ENCODE measurements around the gene LIX1L.

The LIX1L gene

DNA sequence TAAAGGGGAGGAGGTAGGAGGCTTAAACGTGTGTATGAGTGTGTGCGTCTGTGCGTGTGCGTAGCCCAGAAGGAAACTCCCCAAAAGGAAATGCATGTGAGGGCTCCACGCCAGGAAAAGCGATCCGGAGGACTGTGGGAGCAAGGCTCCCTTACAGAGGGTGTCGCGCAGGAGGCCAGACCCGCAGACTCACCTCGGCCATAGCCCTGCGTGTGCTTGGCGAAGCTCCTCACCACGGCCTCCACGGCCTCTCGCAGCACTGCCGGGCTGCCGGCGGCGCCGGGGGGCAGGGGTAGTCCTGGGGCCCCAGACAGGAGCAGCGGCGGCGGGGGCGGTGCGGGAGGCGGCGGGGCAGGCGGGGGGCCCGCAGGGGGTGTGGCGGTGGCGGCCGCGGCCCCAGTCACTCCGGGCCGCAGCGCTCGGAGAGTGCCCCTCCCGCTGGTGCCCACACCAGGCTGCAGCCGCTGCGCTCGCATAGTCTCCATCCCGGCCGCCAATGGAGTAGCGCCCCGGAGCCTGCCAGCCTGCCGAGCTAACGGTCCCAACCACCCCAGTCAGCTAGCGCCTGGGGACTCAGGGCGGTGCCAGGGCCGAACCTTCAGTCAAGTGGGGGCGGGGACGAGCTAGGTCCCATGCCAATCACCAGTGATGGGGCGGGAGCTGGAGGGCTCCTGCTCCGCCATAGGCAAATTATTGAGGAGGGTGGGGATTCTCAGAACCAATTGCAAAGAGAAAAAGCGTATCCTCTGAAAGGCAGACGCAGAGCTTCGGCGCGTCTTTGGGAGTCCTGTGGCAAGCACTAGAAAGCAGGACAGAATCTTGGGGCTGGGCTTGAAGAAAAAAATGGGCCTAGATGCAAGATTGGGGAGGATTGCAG is at the start of gene LIX1L:
Gene LIX1L (minus strand): TSS at position 575 of the 877 bp plus-strand sequence. CDS start 90 bp downstream, at position 485.
- Mint-ChIP-seq H3K27me3 (no peaks in the 10 kb centered on the region), H3K27ac (peak within 1 kb of the TSS; percentile 86), H3K4me1 (peaks cover 61% of the 10 kb centered on the region), H3K36me3 (ENCODE audit: low read depth) (peaks cover 15% of the 10 kb centered on the region), H3K4me3 (peak within 1 kb of the TSS; percentile 89), H3K9me3 (no peaks in the 10 kb centered on the region)
- ATAC-seq (peak; percentile 87), DNase-seq (peak; percentile 95)

- ATAC-seq, result no peak
- DNase-seq, result no peak
These were observed 43.9 kb upstream of the LIX1L start for GRCh38 chr1:146001709-146002108.

GRCh38 chr1:145999321-146000024 is 41.7 kb upstream of the LIX1L start:
- Mint-ChIP-seq H3K27me3 (no peaks in the 10 kb centered on the region), H3K36me3 (ENCODE audit: low read depth) (peaks cover 17% of the 10 kb centered on the region), H3K27ac (peak overlapping the region; percentile 91), H3K4me3 (peak overlapping the region; percentile 85), H3K9me3 (no peaks in the 10 kb centered on the region), H3K4me1 (peaks cover 60% of the 10 kb centered on the region)
- no peak for ATAC-seq
- DNase-seq, result no peak

More at GRCh38 chr1:146001709-146002108, 43.9 kb upstream of the LIX1L start:
- Mint-ChIP-seq H3K27ac (peak overlapping the region; percentile 69), H3K36me3 (ENCODE audit: low read depth) (no peaks in the 10 kb centered on the region), H3K4me1 (peaks cover 77% of the 10 kb centered on the region), H3K9me3 (no peaks in the 10 kb centered on the region), H3K27me3 (no peaks in the 10 kb centered on the region), H3K4me3 (no peak overlapping the region)

GRCh38 chr1:145997718-145998023 is 39.9 kb upstream of the LIX1L start:
- Mint-ChIP-seq H3K4me1 (peaks cover 65% of the 10 kb centered on the region), H3K27ac (peak overlapping the region; percentile 91), H3K36me3 (ENCODE audit: low read depth) (peaks cover 35% of the 10 kb centered on the region), H3K9me3 (no peaks in the 10 kb centered on the region), H3K27me3 (no peaks in the 10 kb centered on the region), H3K4me3 (peak overlapping the region; percentile 85)
- ATAC-seq (no peak), DNase-seq (no peak)

GRCh38 chr1:145997016-145997717 is 39.4 kb upstream of the LIX1L start:
- Mint-ChIP-seq H3K36me3 (ENCODE audit: low read depth) (peaks cover 40% of the 10 kb centered on the region), H3K27ac (peak overlapping the region; percentile 91), H3K4me1 (peaks cover 70% of the 10 kb centered on the region), H3K27me3 (no peaks in the 10 kb centered on the region), H3K9me3 (no peaks in the 10 kb centered on the region), H3K4me3 (peak overlapping the region; percentile 85)
- ATAC-seq (peak; percentile 45), DNase-seq (peak; percentile 53)

- Mint-ChIP-seq H3K9me3 (no peaks in the 10 kb centered on the region), H3K27ac (peak within 1 kb of the TSS; percentile 91), H3K27me3 (no peaks in the 10 kb centered on the region), H3K36me3 (ENCODE audit: low read depth) (peaks cover 43% of the 10 kb centered on the region), H3K4me1 (peaks cover 70% of the 10 kb centered on the region), H3K4me3 (peak within 1 kb of the TSS; percentile 85)
- DNase-seq (peak; percentile 95), ATAC-seq (peak; percentile 92)
These were observed 38.7 kb upstream of the LIX1L start, which contains the start of gene TXNIP for GRCh38 chr1:145996433-145997015. TSS of gene TXNIP (minus strand) at chr1:145996579. CDS start at chr1:145996266, 313 bp downstream.

- ATAC-seq (no peak), DNase-seq (no peak)
- Mint-ChIP-seq H3K27ac (peak overlapping the region; percentile 91), H3K4me3 (peak overlapping the region; percentile 85), H3K9me3 (no peaks in the 10 kb centered on the region), H3K4me1 (peaks cover 69% of the 10 kb centered on the region), H3K27me3 (no peaks in the 10 kb centered on the region), H3K36me3 (ENCODE audit: low read depth) (peaks cover 43% of the 10 kb centered on the region)
These were observed 38.2 kb upstream of the LIX1L start for GRCh38 chr1:145995964-145996432.

- Mint-ChIP-seq H3K9me3 (no peaks in the 10 kb centered on the region), H3K27me3 (no peaks in the 10 kb centered on the region), H3K36me3 (ENCODE audit: low read depth) (peaks cover 43% of the 10 kb centered on the region), H3K27ac (peak overlapping the region; percentile 91), H3K4me1 (peaks cover 74% of the 10 kb centered on the region), H3K4me3 (peak overlapping the region; percentile 85)
- no peak for DNase-seq
- ATAC-seq, result no peak
These were observed 37.5 kb upstream of the LIX1L start for GRCh38 chr1:145995148-145995881.

GRCh38 chr1:145994391-145995120 is 36.7 kb upstream of the LIX1L start:
- Mint-ChIP-seq H3K4me1 (peaks cover 71% of the 10 kb centered on the region), H3K27ac (peak overlapping the region; percentile 91), H3K4me3 (peak overlapping the region; percentile 85), H3K27me3 (no peaks in the 10 kb centered on the region), H3K9me3 (no peaks in the 10 kb centered on the region), H3K36me3 (ENCODE audit: low read depth) (peaks cover 43% of the 10 kb centered on the region)
- peak; percentile 62 for DNase-seq
- peak; percentile 31 for ATAC-seq

GRCh38 chr1:145993618-145994390 is 36.0 kb upstream of the LIX1L start:
- no peak for ATAC-seq
- Mint-ChIP-seq H3K27me3 (no peaks in the 10 kb centered on the region), H3K36me3 (ENCODE audit: low read depth) (peaks cover 43% of the 10 kb centered on the region), H3K4me1 (peaks cover 65% of the 10 kb centered on the region), H3K4me3 (peak overlapping the region; percentile 85), H3K9me3 (no peaks in the 10 kb centered on the region), H3K27ac (peak overlapping the region; percentile 91)
- no peak for DNase-seq

DNA sequence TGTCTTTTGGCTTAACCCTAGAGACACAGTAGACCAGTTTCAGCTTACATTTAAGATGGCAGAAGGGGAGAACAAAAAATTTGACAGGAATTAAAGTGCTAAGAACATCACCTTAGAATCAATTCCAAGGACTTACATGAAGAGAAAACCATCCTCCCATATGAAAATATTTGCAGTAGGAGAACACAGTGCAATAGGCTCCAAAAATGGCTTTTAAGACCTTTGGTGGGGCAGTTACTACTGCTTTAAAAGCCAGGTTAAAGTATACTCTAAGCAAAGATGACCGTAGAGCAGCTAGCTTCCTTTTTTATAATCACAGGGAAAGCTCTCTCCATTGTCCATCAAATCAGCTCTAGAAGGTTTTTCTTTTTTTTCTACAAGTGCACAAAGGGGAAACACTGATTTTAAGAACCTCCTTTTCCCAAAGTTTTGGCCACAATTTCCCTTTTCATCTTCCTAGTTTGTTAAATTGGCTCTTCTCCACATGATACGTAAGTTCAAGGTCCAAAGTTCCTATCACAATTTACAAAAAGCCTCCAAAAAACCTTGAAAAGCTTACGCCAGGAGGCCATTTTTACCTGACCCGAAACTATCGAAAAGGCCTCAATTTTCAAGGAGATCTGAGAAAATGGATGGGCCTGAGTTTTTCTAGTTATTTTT is 35.3 kb upstream of the LIX1L start:
- no peaks in the 10 kb centered on the region for H3K9me3 Mint-ChIP-seq
- peak overlapping the region; percentile 85 for H3K4me3 Mint-ChIP-seq
- peak overlapping the region; percentile 91 for H3K27ac Mint-ChIP-seq
- DNase-seq (no peak), ATAC-seq (no peak)
- peaks cover 63% of the 10 kb centered on the region for H3K4me1 Mint-ChIP-seq
- peaks cover 43% of the 10 kb centered on the region for H3K36me3 Mint-ChIP-seq (ENCODE audit: low read depth)
- H3K27me3 Mint-ChIP-seq, result no peaks in the 10 kb centered on the region

DNA sequence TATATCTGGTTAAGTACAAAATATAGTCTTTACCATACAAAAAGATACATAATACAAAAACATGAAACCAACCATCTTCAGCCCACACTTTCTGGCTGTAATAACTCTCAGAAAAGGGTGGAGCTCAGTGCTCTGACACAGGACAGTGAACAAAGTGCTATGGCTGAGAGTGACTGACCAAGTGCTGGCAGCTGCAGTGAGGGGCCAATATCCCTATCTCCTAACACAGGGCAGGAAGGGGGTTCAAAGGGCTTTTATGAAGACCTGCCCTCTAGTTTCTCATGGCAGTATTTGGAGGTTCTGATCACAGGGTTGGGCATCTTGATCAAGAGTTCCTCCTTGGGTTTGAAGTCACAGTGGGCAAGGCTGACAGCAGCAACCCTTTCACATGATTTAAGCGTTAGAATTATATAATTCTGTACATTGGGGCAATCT is 34.7 kb upstream of the LIX1L start:
- no peak for DNase-seq
- Mint-ChIP-seq H3K36me3 (ENCODE audit: low read depth) (peaks cover 43% of the 10 kb centered on the region), H3K4me1 (peaks cover 63% of the 10 kb centered on the region)

More for the DNA sequence above, 34.7 kb upstream of the LIX1L start:
- Mint-ChIP-seq H3K27me3 (no peaks in the 10 kb centered on the region), H3K9me3 (no peaks in the 10 kb centered on the region), H3K4me3 (peak overlapping the region; percentile 85), H3K27ac (peak overlapping the region; percentile 91)
- ATAC-seq, result no peak
